SU-DHL-6 (cell line): ENCODE results near the gene MYRFL.

ENCODE experiments used
- H2AFZ ChIP-seq: fragments of 200-600 bp; sonication (generic); 2 replicates; pipeline ENCODE4 v1.6.1; 2014; ENCODE audit warnings: low read depth, mild to moderate bottlenecking, moderate library complexity, mixed read lengths, antibody characterized with exemption, low read length; ENCODE audit not compliant: severe bottlenecking
- H3F3A ChIP-seq: fragments of 200-600 bp; shearing (Covaris generic); 2 replicates; pipeline ENCODE4 v1.6.0; 2016; ENCODE audit warnings: antibody characterized with exemption, mild to moderate bottlenecking; ENCODE audit not compliant: insufficient read depth
- H3K27ac ChIP-seq: fragments of 200-600 bp; sonication (generic); 2 replicates; pipeline ENCODE4 v1.5.1; 2016; ENCODE audit warnings: low read depth, mild to moderate bottlenecking, low read length, moderate library complexity, mixed read lengths
- H3K27me3 ChIP-seq: fragments of 200-600 bp; sonication (generic), shearing (Covaris generic); 2 replicates; pipeline ENCODE4 v1.6.0; 2014; ENCODE audit warnings: mild to moderate bottlenecking, low read length
- H3K36me3 ChIP-seq: fragments of 200-600 bp; sonication (generic); 2 replicates; pipeline ENCODE4 v1.6.1; 2014; ENCODE audit warnings: mild to moderate bottlenecking, low read length, mixed read lengths
- H3K4me2 ChIP-seq: fragments of 300-600, 200-600 bp; shearing (Covaris generic), sonication (generic); 2 replicates; pipeline ENCODE4 v1.6.0; 2014; ENCODE audit warnings: low read length, low read depth, mild to moderate bottlenecking; ENCODE audit not compliant: poor library complexity, severe bottlenecking
- H3K4me3 ChIP-seq: fragments of 200-600 bp; sonication (generic); 2 replicates; pipeline ENCODE4 v1.5.1; 2014; ENCODE audit warnings: antibody characterized with exemption, low read length, mild to moderate bottlenecking, mixed read lengths; ENCODE audit not compliant: insufficient read depth, poor library complexity, severe bottlenecking
- H3K79me2 ChIP-seq: fragments of 200-600 bp; sonication (generic); 2 replicates; pipeline ENCODE4 v1.6.1; 2014; ENCODE audit warnings: mild to moderate bottlenecking, low read length, moderate library complexity; ENCODE audit not compliant: insufficient read depth
- H3K9ac ChIP-seq: fragments of 200-600 bp; sonication (generic); 2 replicates; pipeline ENCODE4 v1.7.0; 2014; ENCODE audit warnings: mild to moderate bottlenecking, low read length
- H3K9me2 ChIP-seq: fragments of 200-600 bp; sonication (generic); replicated peaks from 2 replicates; pipeline ENCODE4 v1.6.1; 2014; ENCODE audit warnings: low read length; ENCODE audit not compliant: insufficient read depth
- H3K9me3 ChIP-seq: fragments of 200-600 bp; sonication (generic); 2 replicates; pipeline ENCODE4 v1.6.1; 2014; ENCODE audit warnings: low read length, mixed read lengths; ENCODE audit not compliant: insufficient read depth
- H4K20me1 ChIP-seq: fragments of 200-600 bp; sonication (generic); 2 replicates; pipeline ENCODE4 v1.6.1; 2014; ENCODE audit warnings: low read depth, mild to moderate bottlenecking, antibody characterized with exemption, low read length, moderate library complexity, mixed read lengths
- EZH2phosphoT487 ChIP-seq: fragments of 200-600 bp; sonication (generic), shearing (Covaris generic); conservative IDR thresholded peaks from 2 replicates; pipeline ENCODE4 v1.6.1; 2018; ENCODE audit warnings: mild to moderate bottlenecking, antibody characterized with exemption, low read length, moderate library complexity, mixed read lengths
- TF ChIP-seq, protein P1 (sequence below): fragments of 200-600 bp; sonication (generic); IDR thresholded peaks from one replicate; pipeline ENCODE4 v1.5.1; 2017; ENCODE audit warnings: antibody characterized with exemption, mild to moderate bottlenecking, low read length, moderate library complexity; ENCODE audit not compliant: insufficient read depth, poor library complexity, severe bottlenecking

MYRFL gene

DNA sequence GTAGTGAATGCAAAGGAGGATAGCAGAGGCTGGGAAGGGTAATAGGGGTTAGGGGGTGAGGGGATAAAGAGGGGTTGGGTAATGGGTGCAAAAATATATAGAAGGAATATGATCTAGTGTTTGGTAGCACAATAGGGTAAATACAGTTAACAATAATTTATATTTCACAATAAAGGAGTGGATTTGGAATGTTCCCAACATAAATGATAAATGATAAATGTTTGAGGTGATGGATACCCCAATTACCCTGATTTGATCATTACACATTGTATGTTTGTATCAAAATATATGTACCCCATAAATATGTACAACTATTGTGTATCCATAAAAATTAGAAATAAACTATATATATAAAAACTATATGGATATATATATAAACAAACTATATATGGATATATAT, 999 bp upstream of the MYRFL start:
- Histone ChIP-seq H4K20me1 (no peaks in the 10 kb centered on the region), H3K27ac (no peak overlapping the region), H3K9me3 (no peaks in the 10 kb centered on the region), H3K79me2 (no peaks in the 10 kb centered on the region), H3K4me2 (no peak overlapping the region), H3K9me2 (no peaks in the 10 kb centered on the region), H3F3A (no peaks in the 10 kb centered on the region), H3K27me3 (no peaks in the 10 kb centered on the region), H3K36me3 (no peaks in the 10 kb centered on the region), H3K4me3 (no peak overlapping the region), H3K9ac (no peak overlapping the region), H2AFZ (no peak overlapping the region)
- TF ChIP-seq, protein P1, sequence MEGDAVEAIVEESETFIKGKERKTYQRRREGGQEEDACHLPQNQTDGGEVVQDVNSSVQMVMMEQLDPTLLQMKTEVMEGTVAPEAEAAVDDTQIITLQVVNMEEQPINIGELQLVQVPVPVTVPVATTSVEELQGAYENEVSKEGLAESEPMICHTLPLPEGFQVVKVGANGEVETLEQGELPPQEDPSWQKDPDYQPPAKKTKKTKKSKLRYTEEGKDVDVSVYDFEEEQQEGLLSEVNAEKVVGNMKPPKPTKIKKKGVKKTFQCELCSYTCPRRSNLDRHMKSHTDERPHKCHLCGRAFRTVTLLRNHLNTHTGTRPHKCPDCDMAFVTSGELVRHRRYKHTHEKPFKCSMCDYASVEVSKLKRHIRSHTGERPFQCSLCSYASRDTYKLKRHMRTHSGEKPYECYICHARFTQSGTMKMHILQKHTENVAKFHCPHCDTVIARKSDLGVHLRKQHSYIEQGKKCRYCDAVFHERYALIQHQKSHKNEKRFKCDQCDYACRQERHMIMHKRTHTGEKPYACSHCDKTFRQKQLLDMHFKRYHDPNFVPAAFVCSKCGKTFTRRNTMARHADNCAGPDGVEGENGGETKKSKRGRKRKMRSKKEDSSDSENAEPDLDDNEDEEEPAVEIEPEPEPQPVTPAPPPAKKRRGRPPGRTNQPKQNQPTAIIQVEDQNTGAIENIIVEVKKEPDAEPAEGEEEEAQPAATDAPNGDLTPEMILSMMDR = no peak
- TF ChIP-seq EZH2phosphoT487 = no peak

DNA sequence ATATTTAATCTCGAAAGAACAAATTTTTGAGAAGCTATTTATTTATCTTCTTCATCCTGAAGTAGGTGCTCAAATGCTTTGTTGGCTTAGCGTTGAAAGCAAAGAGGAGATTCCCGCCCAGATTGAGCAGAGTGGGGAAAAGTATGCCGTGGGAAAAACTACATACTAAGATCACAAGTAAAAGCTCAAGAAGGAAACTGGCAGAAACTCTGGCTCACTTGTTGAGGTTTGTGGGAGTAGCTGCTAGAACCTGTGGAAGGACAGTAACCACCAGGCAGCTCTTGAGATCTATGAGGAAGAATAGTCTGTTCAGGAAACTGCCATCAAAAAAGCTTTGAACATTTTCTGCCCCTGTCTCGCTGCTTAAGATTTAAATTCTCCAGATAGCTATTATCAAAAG, 3.9 kb downstream of the MYRFL start:
- Histone ChIP-seq H3K9ac (no peak overlapping the region), H3K9me3 (no peaks in the 10 kb centered on the region), H3K27me3 (no peaks in the 10 kb centered on the region), H4K20me1 (no peaks in the 10 kb centered on the region), H2AFZ (no peak overlapping the region), H3K4me3 (no peak overlapping the region), H3K79me2 (no peaks in the 10 kb centered on the region), H3K4me2 (no peak overlapping the region), H3K9me2 (no peaks in the 10 kb centered on the region), H3K27ac (no peak overlapping the region), H3F3A (no peaks in the 10 kb centered on the region), H3K36me3 (no peaks in the 10 kb centered on the region)
- TF ChIP-seq, protein P1 = no peak
- no peak for TF ChIP-seq EZH2phosphoT487

DNA sequence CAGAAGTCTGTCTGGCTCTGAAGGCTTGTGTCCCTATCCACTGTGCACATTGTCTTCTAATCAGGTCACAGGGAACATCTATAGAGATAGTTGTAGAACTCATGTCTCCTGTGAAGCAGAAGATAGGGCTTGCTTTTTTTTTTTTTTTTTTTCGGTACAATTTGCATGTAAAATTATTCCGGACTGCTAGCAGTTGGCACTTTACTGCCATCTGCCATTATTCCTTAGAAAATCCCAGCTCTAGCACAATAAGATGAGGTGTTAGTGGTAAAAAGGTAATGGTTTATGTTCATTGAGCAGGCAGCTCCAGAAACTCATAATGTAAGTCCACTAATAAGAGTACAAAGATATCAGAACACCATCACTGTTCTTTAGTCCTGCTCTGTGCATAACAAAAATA, 8.7 kb downstream of the MYRFL start:
- Histone ChIP-seq H3F3A (no peaks in the 10 kb centered on the region), H3K27me3 (no peaks in the 10 kb centered on the region), H3K79me2 (no peaks in the 10 kb centered on the region), H3K36me3 (no peaks in the 10 kb centered on the region), H3K9me2 (no peaks in the 10 kb centered on the region), H3K27ac (no peak overlapping the region), H4K20me1 (no peaks in the 10 kb centered on the region), H3K4me2 (no peak overlapping the region), H3K9ac (no peak overlapping the region), H3K4me3 (no peak overlapping the region), H2AFZ (no peak overlapping the region), H3K9me3 (no peaks in the 10 kb centered on the region)
- TF ChIP-seq EZH2phosphoT487 = no peak
- TF ChIP-seq, protein P1 = no peak

DNA sequence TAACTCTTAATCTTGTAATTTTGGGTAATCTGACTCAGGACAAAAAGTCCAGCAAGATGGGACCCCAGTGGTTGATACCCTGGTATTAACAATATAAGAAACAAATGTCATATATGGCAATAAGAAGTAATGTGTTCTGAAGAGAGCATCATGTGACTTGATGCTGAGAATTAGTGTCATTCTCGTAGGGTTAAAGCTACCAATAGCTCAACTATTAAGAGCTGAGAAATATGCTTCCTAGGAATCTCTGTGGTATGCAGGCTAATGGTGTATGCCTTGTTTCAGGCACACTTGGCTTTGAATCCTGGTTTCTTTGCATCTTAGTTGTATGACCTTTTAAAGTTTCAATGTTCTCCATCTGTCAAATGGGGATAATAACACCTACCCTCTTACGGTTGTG, 9.1 kb downstream of the MYRFL start:
- H3K9me2 ChIP-seq = no peaks in the 10 kb centered on the region
- TF ChIP-seq, protein P1 = no peak
- TF ChIP-seq EZH2phosphoT487 = no peak
- H3K9me3 ChIP-seq = no peaks in the 10 kb centered on the region
- no peak overlapping the region for H2AFZ ChIP-seq
- H3K4me3 ChIP-seq = no peak overlapping the region
- H3K27ac ChIP-seq = no peak overlapping the region
- H3K79me2 ChIP-seq = no peaks in the 10 kb centered on the region
- H3F3A ChIP-seq = no peaks in the 10 kb centered on the region
- H3K9ac ChIP-seq = no peak overlapping the region
- H4K20me1 ChIP-seq = no peaks in the 10 kb centered on the region
- H3K4me2 ChIP-seq = no peak overlapping the region
- H3K27me3 ChIP-seq = no peaks in the 10 kb centered on the region
- no peaks in the 10 kb centered on the region for H3K36me3 ChIP-seq
